Neural cell (in vitro differentiated cells): ENCODE measurements around the gene KLK11. TPM values are rescaled to one million over a fixed set of nuclear protein-coding genes. Genes with fewer than 3 reads are reported as not detected.

Source experiments
- H2AFZ ChIP-seq: fragments of 200-600, 300-800 bp; sonication (generic), shearing (Covaris generic); 2 replicates; pipeline ENCODE4 v1.6.0; 2014; ENCODE audit warnings: low read depth, mild to moderate bottlenecking, antibody characterized with exemption, low read length, moderate library complexity
- H3F3A ChIP-seq: fragments of 200-600 bp; shearing (Covaris generic); 2 replicates; pipeline ENCODE4 v1.6.1; 2016; ENCODE audit warnings: mild to moderate bottlenecking, moderate library complexity, mixed read lengths, antibody characterized with exemption, low read length; ENCODE audit not compliant: insufficient read depth, poor library complexity, severe bottlenecking
- H3K27ac ChIP-seq: fragments of 200-600, 300-800 bp; sonication (generic), shearing (Covaris generic); 2 replicates; pipeline ENCODE4 v1.5.1; 2014; ENCODE audit warnings: mild to moderate bottlenecking, low read length, moderate library complexity
- H3K27me3 ChIP-seq: fragments of 300-800, 200-600 bp; sonication (generic), shearing (Covaris generic); 2 replicates; pipeline ENCODE4 v1.6.0; 2014; ENCODE audit warnings: mild to moderate bottlenecking, low read depth, low read length, moderate library complexity; ENCODE audit not compliant: insufficient read depth
- H3K36me3 ChIP-seq: fragments of 300-800, 200-600 bp; sonication (generic), shearing (Covaris generic); 2 replicates; pipeline ENCODE4 v1.5.1; 2014; ENCODE audit warnings: mild to moderate bottlenecking, antibody characterized with exemption, low read length, moderate library complexity; ENCODE audit not compliant: insufficient read depth
- H3K4me2 ChIP-seq: fragments of 300-800, 200-600 bp; sonication (generic), shearing (Covaris generic); 2 replicates; pipeline ENCODE4 v1.6.0; 2014; ENCODE audit warnings: mild to moderate bottlenecking, low read length
- H3K4me3 ChIP-seq: fragments of 300-800, 200-600 bp; sonication (generic), shearing (Covaris generic); 2 replicates; pipeline ENCODE4 v1.5.1; 2014; ENCODE audit warnings: mild to moderate bottlenecking, low read length, moderate library complexity
- H3K79me2 ChIP-seq: fragments of 200-600 bp; shearing (Covaris generic); replicated peaks from 2 replicates; pipeline ENCODE4 v1.6.0; 2014; ENCODE audit warnings: mild to moderate bottlenecking, low read length, moderate library complexity; ENCODE audit not compliant: insufficient read depth
- H3K9ac ChIP-seq: fragments of 300-800, 200-600 bp; sonication (generic), shearing (Covaris generic); 2 replicates; pipeline ENCODE4 v1.6.1; 2016; ENCODE audit warnings: mild to moderate bottlenecking, low read length, mixed read lengths
- H3K9me2 ChIP-seq: fragments of 200-600 bp; shearing (Covaris generic); 2 replicates; pipeline ENCODE4 v1.6.1; 2016; ENCODE audit warnings: mild to moderate bottlenecking, low read length, mixed read lengths; ENCODE audit not compliant: insufficient read depth
- H3K9me3 ChIP-seq: fragments of 200-600, 300-800 bp; sonication (generic), shearing (Covaris generic); 2 replicates; pipeline ENCODE4 v1.6.1; 2016; ENCODE audit warnings: mild to moderate bottlenecking, mixed run types, low read length, moderate library complexity, mixed read lengths
- H4K20me1 ChIP-seq: fragments of 200-600 bp; shearing (Covaris generic); 2 replicates; pipeline ENCODE4 v1.6.1; 2016; ENCODE audit warnings: mild to moderate bottlenecking, mixed run types; ENCODE audit not compliant: insufficient read depth
- CTCF ChIP-seq: fragments of 450-650 bp; IDR thresholded peaks from 2 replicates; pipeline ENCODE4 v1.5.1; 2014; ENCODE audit warnings: antibody characterized with exemption, mild to moderate bottlenecking, moderate library complexity; ENCODE audit not compliant: poor library complexity, severe bottlenecking
- EP300 ChIP-seq: fragments of 450-650 bp; conservative IDR thresholded peaks from 2 replicates; pipeline ENCODE4 v1.6.1; 2014; ENCODE audit warnings: antibody characterized with exemption, mild to moderate bottlenecking, moderate library complexity; ENCODE audit not compliant: poor library complexity, severe bottlenecking
- EZH2 ChIP-seq: fragments of 200-600, 300-800 bp; shearing (Covaris generic), sonication (generic); IDR thresholded peaks from 2 replicates; pipeline ENCODE4 v1.6.1; 2014; ENCODE audit warnings: antibody characterized with exemption, low read length, borderline replicate concordance, mild to moderate bottlenecking; ENCODE audit not compliant: insufficient read depth, poor library complexity, severe bottlenecking
- MXI1 ChIP-seq: fragments of 450-650 bp; conservative IDR thresholded peaks from 2 replicates; pipeline ENCODE4 v1.6.1; 2014; ENCODE audit warnings: antibody characterized with exemption, mild to moderate bottlenecking; ENCODE audit not compliant: poor library complexity, severe bottlenecking
- POLR2AphosphoS5 ChIP-seq: IDR thresholded peaks from 2 replicates; pipeline ENCODE4 v1.6.1; 2012
- RAD21 ChIP-seq: fragments of 450-650 bp; conservative IDR thresholded peaks from 2 replicates; pipeline ENCODE4 v1.6.1; 2014; ENCODE audit warnings: antibody characterized with exemption, mild to moderate bottlenecking, moderate library complexity
- SMC3 ChIP-seq: fragments of 450-650 bp; conservative IDR thresholded peaks from 2 replicates; pipeline ENCODE4 v1.6.1; 2014; ENCODE audit warnings: antibody characterized with exemption, mild to moderate bottlenecking, moderate library complexity; ENCODE audit not compliant: poor library complexity
- TAF1 ChIP-seq: IDR thresholded peaks from 2 replicates; pipeline ENCODE4 v1.6.1; 2012; ENCODE audit warnings: low read depth
- polyA plus RNA-seq: library from polyadenylated mRNA; depleted of rRNA; stranded (reverse); fragments of >200 nt; gene quantifications from 2 replicates; pipeline ENCODE4 v1.2.3, GENCODE V29; 2014
- TF ChIP-seq, protein P1 (sequence below): IDR thresholded peaks from 2 replicates; pipeline ENCODE4 v1.6.1; 2012; ENCODE audit warnings: borderline replicate concordance

Gene KLK11
- polyA plus RNA-seq, 1 donor from 2014 or later: not detected

- Histone ChIP-seq H3K9me2 (no peaks in the 10 kb centered on the region), H3K27me3 (no peaks in the 10 kb centered on the region), H3K9ac (no peak overlapping the region), H3K4me3 (no peak overlapping the region), H3K4me2 (no peak overlapping the region), H3K9me3 (no peaks in the 10 kb centered on the region), H3K27ac (no peak overlapping the region), H2AFZ (no peak overlapping the region), H4K20me1 (no peaks in the 10 kb centered on the region), H3K79me2 (no peaks in the 10 kb centered on the region), H3K36me3 (no peaks in the 10 kb centered on the region), H3F3A (no peaks in the 10 kb centered on the region)
- TF ChIP-seq SMC3: no peak
- TF ChIP-seq CTCF: no peak
- TF ChIP-seq POLR2AphosphoS5: no peak
- TF ChIP-seq TAF1: no peak
Observed at GRCh38 chr19:51043497-51043896, 17.1 kb upstream of the KLK11 start.

DNA sequence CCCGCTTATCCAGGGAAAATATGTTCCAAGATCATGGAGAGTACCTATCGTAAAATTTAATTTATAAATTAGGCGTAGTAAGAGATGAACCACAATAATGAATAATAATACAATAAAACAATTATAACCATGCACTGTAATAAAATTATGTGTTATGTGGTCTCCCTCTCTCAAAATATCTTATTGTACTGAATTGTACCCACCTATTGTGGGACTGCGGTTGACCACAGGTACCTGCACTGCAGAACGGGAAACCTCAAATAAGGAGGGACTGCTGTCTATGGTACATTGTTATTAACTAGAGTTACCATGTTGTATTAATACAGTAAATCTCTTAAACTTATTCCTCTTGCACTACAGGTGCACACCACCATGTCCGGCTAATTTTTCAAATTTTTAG lies 13.7 kb upstream of the KLK11 start:
- Histone ChIP-seq H3K9ac (no peak overlapping the region), H3K4me2 (no peak overlapping the region), H3K4me3 (no peak overlapping the region)

More for the DNA sequence above, 13.7 kb upstream of the KLK11 start:
- Histone ChIP-seq H3K27ac (no peak overlapping the region), H4K20me1 (no peaks in the 10 kb centered on the region), H3K36me3 (no peaks in the 10 kb centered on the region), H3K9me3 (no peaks in the 10 kb centered on the region), H3K9me2 (no peaks in the 10 kb centered on the region), H3K79me2 (no peaks in the 10 kb centered on the region), H3K27me3 (no peaks in the 10 kb centered on the region), H3F3A (no peaks in the 10 kb centered on the region), H2AFZ (no peak overlapping the region)
- no peak for TF ChIP-seq RAD21
- TF ChIP-seq EP300: no peak
- TF ChIP-seq EZH2: no peak
- TF ChIP-seq, protein P1, sequence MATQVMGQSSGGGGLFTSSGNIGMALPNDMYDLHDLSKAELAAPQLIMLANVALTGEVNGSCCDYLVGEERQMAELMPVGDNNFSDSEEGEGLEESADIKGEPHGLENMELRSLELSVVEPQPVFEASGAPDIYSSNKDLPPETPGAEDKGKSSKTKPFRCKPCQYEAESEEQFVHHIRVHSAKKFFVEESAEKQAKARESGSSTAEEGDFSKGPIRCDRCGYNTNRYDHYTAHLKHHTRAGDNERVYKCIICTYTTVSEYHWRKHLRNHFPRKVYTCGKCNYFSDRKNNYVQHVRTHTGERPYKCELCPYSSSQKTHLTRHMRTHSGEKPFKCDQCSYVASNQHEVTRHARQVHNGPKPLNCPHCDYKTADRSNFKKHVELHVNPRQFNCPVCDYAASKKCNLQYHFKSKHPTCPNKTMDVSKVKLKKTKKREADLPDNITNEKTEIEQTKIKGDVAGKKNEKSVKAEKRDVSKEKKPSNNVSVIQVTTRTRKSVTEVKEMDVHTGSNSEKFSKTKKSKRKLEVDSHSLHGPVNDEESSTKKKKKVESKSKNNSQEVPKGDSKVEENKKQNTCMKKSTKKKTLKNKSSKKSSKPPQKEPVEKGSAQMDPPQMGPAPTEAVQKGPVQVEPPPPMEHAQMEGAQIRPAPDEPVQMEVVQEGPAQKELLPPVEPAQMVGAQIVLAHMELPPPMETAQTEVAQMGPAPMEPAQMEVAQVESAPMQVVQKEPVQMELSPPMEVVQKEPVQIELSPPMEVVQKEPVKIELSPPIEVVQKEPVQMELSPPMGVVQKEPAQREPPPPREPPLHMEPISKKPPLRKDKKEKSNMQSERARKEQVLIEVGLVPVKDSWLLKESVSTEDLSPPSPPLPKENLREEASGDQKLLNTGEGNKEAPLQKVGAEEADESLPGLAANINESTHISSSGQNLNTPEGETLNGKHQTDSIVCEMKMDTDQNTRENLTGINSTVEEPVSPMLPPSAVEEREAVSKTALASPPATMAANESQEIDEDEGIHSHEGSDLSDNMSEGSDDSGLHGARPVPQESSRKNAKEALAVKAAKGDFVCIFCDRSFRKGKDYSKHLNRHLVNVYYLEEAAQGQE: no peak
- TF ChIP-seq MXI1: no peak
- no peak for TF ChIP-seq TAF1
- no peak for TF ChIP-seq CTCF
- no peak for TF ChIP-seq POLR2AphosphoS5
